Duodenal mucosa (tissue), 2 donors: Measurements from ENCODE around the gene AHR.

Source experiments
- H3K27ac ChIP-seq: one replicate; pipeline ENCODE4 v1.7.0; 2013; ENCODE audit warnings: low read depth, low read length
- H3K27me3 ChIP-seq, 2 donors: one replicate each; pipeline ENCODE4 v1.7.0; 2013; ENCODE audit warnings: low read length in 2 of 2, control low read depth in 1 of 2; ENCODE audit not compliant: insufficient read depth in 2 of 2, control insufficient read depth in 1 of 2
- H3K36me3 ChIP-seq, 2 donors: one replicate each; pipeline ENCODE4 v1.7.0; 2013; ENCODE audit warnings: low read length in 2 of 2, control low read depth in 1 of 2; ENCODE audit not compliant: insufficient read depth in 2 of 2, control insufficient read depth in 1 of 2
- H3K4me1 ChIP-seq, 2 donors: one replicate each; pipeline ENCODE4 v1.7.0; 2013; ENCODE audit warnings: low read length in 2 of 2, control low read depth in 1 of 2; ENCODE audit not compliant: insufficient read depth in 2 of 2, control insufficient read depth in 1 of 2
- H3K4me3 ChIP-seq, 2 donors: one replicate each; pipeline ENCODE4 v1.7.0; 2013; ENCODE audit warnings: low read length in 2 of 2, low read depth in 1 of 2
- H3K9ac ChIP-seq, 2 donors: one replicate each; pipeline ENCODE4 v1.7.0; 2013; ENCODE audit warnings: low read length in 2 of 2, low read depth in 1 of 2
- H3K9me3 ChIP-seq, 2 donors: one replicate each; pipeline ENCODE4 v1.7.0; 2013; ENCODE audit warnings: low read length in 2 of 2, control low read depth in 1 of 2; ENCODE audit not compliant: control insufficient read depth in 1 of 2

Gene AHR

GRCh38 chr7:17354473-17354872 lies 56.0 kb downstream of the AHR start:
- no peaks in the 10 kb centered on the region for H3K9me3 ChIP-seq
- H3K9ac ChIP-seq = no peak overlapping the region
- H3K27ac ChIP-seq = no peak overlapping the region
- no peaks in the 10 kb centered on the region for H3K4me1 ChIP-seq
- no peak overlapping the region for H3K4me3 ChIP-seq
- H3K36me3 ChIP-seq = peaks cover 0 to 3% of the 10 kb centered on the region in 2 donors
- H3K27me3 ChIP-seq = no peaks in the 10 kb centered on the region

DNA sequence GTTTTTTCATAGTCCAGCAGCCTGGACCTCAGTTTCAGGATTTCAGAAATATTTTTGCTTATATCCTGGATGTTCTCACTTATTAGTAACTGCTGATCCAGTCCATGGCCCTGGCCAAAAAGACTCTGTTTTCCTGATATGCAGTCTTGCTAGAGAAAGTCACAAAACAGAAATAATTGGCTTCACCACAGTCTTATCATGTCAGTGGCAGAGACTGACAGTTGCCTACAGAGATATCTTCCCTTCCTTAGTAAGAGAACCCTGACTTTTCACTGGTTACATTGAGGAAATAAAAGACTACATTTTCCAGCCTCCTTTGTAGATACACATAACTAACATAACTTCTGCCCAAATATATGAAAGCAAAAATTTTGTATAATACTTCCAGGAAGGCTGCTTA lies 56.6 kb downstream of the AHR start:
- H3K36me3 ChIP-seq = peaks cover 0 to 3% of the 10 kb centered on the region in 2 donors
- no peak overlapping the region for H3K9ac ChIP-seq
- H3K27ac ChIP-seq = no peak overlapping the region
- no peaks in the 10 kb centered on the region for H3K4me1 ChIP-seq
- no peaks in the 10 kb centered on the region for H3K9me3 ChIP-seq
- H3K27me3 ChIP-seq = no peaks in the 10 kb centered on the region
- no peak overlapping the region for H3K4me3 ChIP-seq

GRCh38 chr7:17357952-17358351 lies 59.5 kb downstream of the AHR start:
- no peak overlapping the region for H3K4me3 ChIP-seq

DNA sequence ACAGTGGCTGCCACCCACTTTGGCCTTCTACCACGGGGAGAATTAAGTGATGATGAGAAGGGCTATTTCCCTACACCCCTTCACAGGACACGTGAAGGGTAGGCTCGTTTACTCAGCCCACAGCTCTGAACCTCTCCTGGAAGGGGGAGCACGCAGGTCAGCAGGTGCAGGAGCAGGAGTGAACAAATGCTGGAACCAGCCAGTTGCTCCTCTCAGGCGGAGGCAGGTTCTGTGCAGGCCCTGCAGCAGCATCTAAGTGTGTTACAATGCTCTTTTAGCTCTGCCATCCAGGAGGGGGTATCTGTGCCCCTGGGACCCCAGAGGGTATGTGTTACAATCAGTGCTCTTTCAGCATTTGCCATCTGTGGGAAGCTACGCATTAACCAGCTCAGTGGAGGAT lies 61.2 kb downstream of the AHR start:
- Histone ChIP-seq H3K9me3 (no peaks in the 10 kb centered on the region), H3K27ac (no peak overlapping the region), H3K4me3 (no peak overlapping the region), H3K9ac (no peak overlapping the region), H3K27me3 (no peaks in the 10 kb centered on the region), H3K36me3 (peaks cover 0 to 3% of the 10 kb centered on the region in 2 donors), H3K4me1 (no peaks in the 10 kb centered on the region)

More at GRCh38 chr7:17357952-17358351, 59.5 kb downstream of the AHR start:
- Histone ChIP-seq H3K4me1 (no peaks in the 10 kb centered on the region), H3K9ac (no peak overlapping the region), H3K9me3 (no peaks in the 10 kb centered on the region), H3K36me3 (peaks cover 0 to 3% of the 10 kb centered on the region in 2 donors), H3K27ac (no peak overlapping the region), H3K27me3 (no peaks in the 10 kb centered on the region)

DNA sequence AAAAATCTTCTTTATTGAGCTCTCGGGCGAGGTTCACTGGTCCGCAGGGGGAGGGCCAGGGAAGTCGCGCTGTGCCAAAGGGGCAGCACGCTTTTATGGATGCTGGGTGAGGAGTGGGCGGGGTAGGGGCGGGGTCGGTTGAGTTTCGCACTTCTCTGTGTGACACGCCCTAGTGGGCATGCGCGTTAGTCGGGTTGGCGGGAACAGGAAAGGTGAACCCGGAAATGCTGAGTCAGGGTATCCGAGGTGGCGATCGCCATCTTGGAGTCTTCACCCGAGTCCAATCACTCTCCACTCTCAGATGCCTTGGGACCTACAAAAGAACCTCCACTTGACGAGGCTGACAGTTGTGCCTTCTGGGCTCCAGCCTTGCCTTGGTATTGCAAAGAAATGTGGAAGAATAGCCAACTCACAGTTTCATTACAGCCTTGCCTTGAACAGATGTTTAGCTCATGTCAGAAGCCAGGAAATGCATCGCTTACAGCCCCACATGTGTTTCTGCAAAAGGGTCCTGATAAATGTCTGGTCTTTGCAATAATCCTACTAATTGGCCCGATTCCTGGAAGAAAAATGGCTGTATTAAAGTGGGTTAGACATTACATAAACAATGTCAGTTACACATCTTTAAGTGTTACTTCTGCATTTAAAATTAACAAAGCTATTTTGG lies 64.1 kb downstream of the AHR start:
- Histone ChIP-seq H3K9ac (no peak overlapping the region), H3K36me3 (peaks cover 0 to 3% of the 10 kb centered on the region in 2 donors), H3K27me3 (no peaks in the 10 kb centered on the region), H3K4me3 (no peak overlapping the region), H3K9me3 (no peaks in the 10 kb centered on the region), H3K27ac (no peak overlapping the region), H3K4me1 (no peaks in the 10 kb centered on the region)

DNA sequence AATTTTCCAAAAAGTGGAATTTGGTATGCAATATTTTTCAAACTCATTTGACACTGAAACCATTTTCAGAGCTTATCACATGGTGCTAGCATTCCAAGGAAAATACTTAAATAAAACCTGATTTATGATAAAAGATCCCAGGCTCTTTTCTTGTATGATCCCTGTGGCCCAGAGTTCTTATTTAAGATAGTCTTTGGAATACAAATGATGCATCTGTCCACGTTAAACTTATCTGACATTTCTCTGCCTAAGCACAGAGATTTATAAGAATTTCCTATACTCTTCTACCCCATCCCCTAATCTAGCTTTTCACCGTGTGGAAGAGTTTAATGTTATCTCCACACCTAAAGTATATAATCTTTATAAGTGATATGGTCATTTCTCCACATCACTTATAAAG lies 66.2 kb downstream of the AHR start:
- no peak overlapping the region for H3K4me3 ChIP-seq
- H3K36me3 ChIP-seq = no peaks in the 10 kb centered on the region
- H3K4me1 ChIP-seq = peaks cover 7 to 8% of the 10 kb centered on the region in 2 donors
- H3K9me3 ChIP-seq = no peaks in the 10 kb centered on the region
- H3K27ac ChIP-seq = no peak overlapping the region
- H3K27me3 ChIP-seq = no peaks in the 10 kb centered on the region
- H3K9ac ChIP-seq = no peak overlapping the region

- H3K4me1 ChIP-seq = peaks cover 16 to 18% of the 10 kb centered on the region in 2 donors
- no peaks in the 10 kb centered on the region for H3K27me3 ChIP-seq
- H3K9me3 ChIP-seq = no peaks in the 10 kb centered on the region
- H3K4me3 ChIP-seq = no peak overlapping the region
- no peak overlapping the region for H3K9ac ChIP-seq
- H3K36me3 ChIP-seq = no peaks in the 10 kb centered on the region
- H3K27ac ChIP-seq = no peak overlapping the region
Measured at GRCh38 chr7:17365775-17366174, 67.3 kb downstream of the AHR start.

DNA sequence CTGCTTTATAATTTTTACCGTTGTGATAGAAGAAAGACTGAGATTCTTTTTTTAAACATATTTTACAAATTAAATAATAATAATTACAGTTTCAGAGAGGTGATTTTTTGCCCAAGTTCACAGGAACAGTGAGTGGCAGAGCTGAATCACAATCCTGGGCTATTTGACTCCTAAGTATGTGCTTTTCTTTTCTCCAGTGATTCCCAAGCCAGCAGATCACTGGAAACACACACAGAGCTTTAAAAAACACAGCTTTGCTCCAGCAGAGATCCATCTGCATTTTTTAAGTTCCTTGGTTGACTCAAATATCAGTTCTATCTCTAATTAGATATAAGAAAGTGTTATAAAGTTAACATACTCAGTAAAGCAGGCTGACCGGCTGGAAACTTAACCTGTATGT lies 69.0 kb downstream of the AHR start:
- Histone ChIP-seq H3K27ac (no peak overlapping the region), H3K9me3 (no peaks in the 10 kb centered on the region), H3K36me3 (no peaks in the 10 kb centered on the region), H3K4me3 (no peak overlapping the region), H3K4me1 (peaks cover 22 to 35% of the 10 kb centered on the region in 2 donors), H3K27me3 (no peaks in the 10 kb centered on the region), H3K9ac (no peak overlapping the region)

DNA sequence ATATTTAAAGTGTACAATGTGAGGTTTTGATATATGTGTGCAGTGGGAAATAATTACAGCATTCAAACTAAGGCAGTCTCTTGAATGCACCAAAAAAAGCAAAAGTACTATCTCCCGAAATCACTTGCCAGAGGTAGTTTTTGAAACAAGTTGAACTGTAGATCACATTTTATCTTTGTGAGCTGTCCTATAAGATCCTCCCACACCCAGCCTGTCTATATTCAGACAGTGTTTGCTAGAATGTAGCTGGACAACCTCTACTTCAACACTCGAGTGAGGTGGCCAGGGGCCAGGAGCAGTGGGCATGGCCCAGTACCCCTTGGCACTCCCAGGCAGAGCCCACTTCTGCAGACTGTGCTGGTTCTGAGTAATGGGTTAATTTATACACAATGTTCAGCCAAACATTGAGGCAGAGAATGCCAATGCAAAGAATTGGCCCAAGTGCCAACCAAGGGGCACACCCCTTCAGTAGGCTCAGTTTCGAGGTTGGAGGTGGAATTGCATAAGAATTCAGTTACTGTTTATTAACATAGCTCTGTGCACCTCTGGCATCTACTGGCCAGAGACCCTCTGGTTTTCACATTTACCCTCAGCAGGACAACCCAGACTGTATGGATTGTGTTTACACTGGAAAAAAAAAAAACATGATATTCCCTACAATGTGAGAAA lies 70.5 kb downstream of the AHR start:
- Histone ChIP-seq H3K9me3 (no peaks in the 10 kb centered on the region), H3K4me1 (peaks cover 22 to 39% of the 10 kb centered on the region in 2 donors), H3K36me3 (no peaks in the 10 kb centered on the region), H3K27ac (no peak overlapping the region), H3K9ac (no peak overlapping the region), H3K4me3 (no peak overlapping the region), H3K27me3 (no peaks in the 10 kb centered on the region)

- no peak overlapping the region for H3K4me3 ChIP-seq
- no peak overlapping the region for H3K27ac ChIP-seq
- no peak overlapping the region for H3K9ac ChIP-seq
- H3K36me3 ChIP-seq = no peaks in the 10 kb centered on the region
- H3K4me1 ChIP-seq = peaks cover 22 to 39% of the 10 kb centered on the region in 2 donors
- no peaks in the 10 kb centered on the region for H3K27me3 ChIP-seq
- H3K9me3 ChIP-seq = no peaks in the 10 kb centered on the region
Measured at GRCh38 chr7:17369691-17370426, 71.4 kb downstream of the AHR start.
